GM12892 (cell line): ENCODE results near the gene RABGGTB.

Experiments used
- POLR2A ChIP-seq: IDR thresholded peaks from 2 replicates; pipeline ENCODE4 v1.6.1; 2011; ENCODE audit warnings: low read depth, low read length, control low read depth
- POLR2AphosphoS5 ChIP-seq: IDR thresholded peaks from 2 replicates; pipeline ENCODE4 v1.6.1; 2011; ENCODE audit warnings: low read depth, low read length, control low read depth
- TAF1 ChIP-seq: IDR thresholded peaks from 2 replicates; pipeline ENCODE4 v1.6.1; 2011; ENCODE audit warnings: low read depth, mild to moderate bottlenecking, control low read depth, low read length, borderline replicate concordance

DNA sequence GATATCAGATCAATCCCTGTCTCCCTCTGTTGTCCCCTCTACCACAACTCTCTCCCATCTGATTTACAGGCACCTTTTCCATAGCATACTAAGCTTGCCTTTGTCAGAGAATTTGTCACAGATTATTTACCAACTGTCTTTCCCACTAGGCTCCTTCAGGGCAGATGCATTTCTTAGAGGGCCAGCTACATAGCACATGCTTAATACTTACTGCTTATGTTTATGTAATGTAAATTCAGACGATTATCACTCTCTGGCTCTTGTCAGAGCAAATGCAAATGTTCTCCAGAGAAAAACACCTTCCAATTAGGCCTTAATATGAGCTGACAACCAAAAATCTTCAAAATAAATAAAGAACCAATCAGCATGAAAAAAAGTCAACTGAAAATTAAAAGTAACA is 15.3 kb upstream of the RABGGTB start:
- TF ChIP-seq POLR2AphosphoS5 (no peak), POLR2A (no peak), TAF1 (no peak)
